C4-2B (cell line): Measurements from ENCODE around the gene DIDO1.

Experiments
- H3K27ac ChIP-seq: fragments of 450-650 bp; 2 replicates; pipeline ENCODE4 v1.5.1; 2017
- ZFX ChIP-seq: fragments of 450-650 bp; IDR thresholded peaks from 2 replicates; pipeline ENCODE4 v1.6.1; 2017
- TF ChIP-seq, protein P1 (sequence below): fragments of 450-650 bp; conservative IDR thresholded peaks from 2 replicates; pipeline ENCODE4 v1.5.1; 2017; ENCODE audit warnings: mild to moderate bottlenecking

The DIDO1 gene

DNA sequence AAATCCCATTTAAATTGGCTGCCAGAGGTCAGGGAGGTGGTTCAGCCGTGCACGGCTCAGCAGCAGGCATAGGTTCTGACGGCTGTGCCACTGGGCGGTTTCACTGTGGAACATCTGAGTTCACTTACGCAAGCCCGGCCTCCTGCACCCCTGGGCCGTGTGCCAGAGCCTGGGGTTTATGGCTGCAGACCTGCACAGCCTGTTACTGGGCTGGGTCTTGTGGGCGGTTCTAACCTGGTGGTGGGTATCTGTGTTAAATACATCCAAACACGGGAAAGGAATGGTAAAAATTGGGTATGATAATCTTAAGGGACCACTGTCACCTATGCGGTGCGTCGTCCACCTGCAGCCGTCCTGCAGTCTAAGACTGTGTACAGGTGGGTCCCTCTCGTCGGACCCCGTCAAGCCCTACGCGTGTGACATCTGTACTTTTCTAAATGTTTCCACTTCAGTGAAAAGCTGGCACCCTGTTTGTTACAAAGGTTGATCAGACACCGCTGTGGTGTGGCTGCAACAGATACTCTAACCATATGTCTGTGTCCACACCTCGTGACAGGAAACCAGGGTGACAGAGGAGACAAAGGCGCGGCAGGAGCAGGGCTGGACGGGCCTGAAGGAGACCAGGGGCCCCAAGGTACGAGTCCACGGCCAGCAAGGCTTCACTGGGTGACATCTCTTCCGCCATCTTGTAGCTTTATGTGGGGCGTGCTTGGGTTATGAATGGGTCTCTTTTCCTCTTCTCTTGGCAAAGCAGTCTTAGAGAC is 88.0 kb downstream of the DIDO1 start:
- peak overlapping the region; percentile 5 for H3K27ac ChIP-seq
- no peak for TF ChIP-seq ZFX
- TF ChIP-seq, protein P1, sequence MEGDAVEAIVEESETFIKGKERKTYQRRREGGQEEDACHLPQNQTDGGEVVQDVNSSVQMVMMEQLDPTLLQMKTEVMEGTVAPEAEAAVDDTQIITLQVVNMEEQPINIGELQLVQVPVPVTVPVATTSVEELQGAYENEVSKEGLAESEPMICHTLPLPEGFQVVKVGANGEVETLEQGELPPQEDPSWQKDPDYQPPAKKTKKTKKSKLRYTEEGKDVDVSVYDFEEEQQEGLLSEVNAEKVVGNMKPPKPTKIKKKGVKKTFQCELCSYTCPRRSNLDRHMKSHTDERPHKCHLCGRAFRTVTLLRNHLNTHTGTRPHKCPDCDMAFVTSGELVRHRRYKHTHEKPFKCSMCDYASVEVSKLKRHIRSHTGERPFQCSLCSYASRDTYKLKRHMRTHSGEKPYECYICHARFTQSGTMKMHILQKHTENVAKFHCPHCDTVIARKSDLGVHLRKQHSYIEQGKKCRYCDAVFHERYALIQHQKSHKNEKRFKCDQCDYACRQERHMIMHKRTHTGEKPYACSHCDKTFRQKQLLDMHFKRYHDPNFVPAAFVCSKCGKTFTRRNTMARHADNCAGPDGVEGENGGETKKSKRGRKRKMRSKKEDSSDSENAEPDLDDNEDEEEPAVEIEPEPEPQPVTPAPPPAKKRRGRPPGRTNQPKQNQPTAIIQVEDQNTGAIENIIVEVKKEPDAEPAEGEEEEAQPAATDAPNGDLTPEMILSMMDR, result no peak

DNA sequence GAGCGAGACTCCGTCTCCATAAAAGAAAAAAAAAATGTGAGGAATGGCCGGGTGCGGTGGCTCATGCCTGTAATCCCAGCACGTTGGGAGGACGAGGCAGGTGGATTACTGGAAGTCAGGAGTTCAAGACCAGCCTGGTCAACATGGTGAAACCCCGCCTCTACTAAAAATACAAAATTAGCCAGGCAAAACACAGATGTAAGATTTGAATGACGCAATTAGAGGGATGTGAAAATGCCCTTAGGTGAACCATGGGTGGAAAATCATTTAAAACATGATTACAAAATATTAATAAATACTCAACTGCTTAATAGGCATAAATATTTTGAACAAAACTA is 88.5 kb downstream of the DIDO1 start:
- TF ChIP-seq, protein P1, result no peak
- no peak for TF ChIP-seq ZFX
- H3K27ac ChIP-seq, result peak overlapping the region; percentile 5

GRCh38 chr20:62836967-62837490 is 89.3 kb downstream of the DIDO1 start:
- TF ChIP-seq, protein P1, result no peak
- no peak for TF ChIP-seq ZFX
- H3K27ac ChIP-seq, result peak overlapping the region; percentile 66

GRCh38 chr20:62835931-62836861 is 90.1 kb downstream of the DIDO1 start:
- TF ChIP-seq, protein P1, result no peak
- peak; percentile 29; the same call in 1 of the 2 replicates for TF ChIP-seq ZFX
- H3K27ac ChIP-seq, result peak overlapping the region; percentile 66

- no peak for TF ChIP-seq ZFX
- TF ChIP-seq, protein P1, result no peak
- no peak overlapping the region; the same call in 1 of the 2 replicates for H3K27ac ChIP-seq
Measured at GRCh38 chr20:62834967-62835730, 91.2 kb downstream of the DIDO1 start.

- TF ChIP-seq ZFX, result no peak
- TF ChIP-seq, protein P1, result no peak
- H3K27ac ChIP-seq, result peak overlapping the region; percentile 81
Measured at GRCh38 chr20:62832951-62833391, 93.3 kb downstream of the DIDO1 start.
